HepG2 (cell line): ENCODE measurements around the gene TEDC1. TPM values are rescaled to one million over a fixed set of nuclear protein-coding genes. Genes with fewer than 3 reads are reported as not detected.

ENCODE experiments used
- AKAP8 ChIP-seq: sonication (generic); formaldehyde crosslinking; IDR thresholded peaks from 2 replicates; pipeline ENCODE4 v1.5.1; 2020; ENCODE audit warnings: mild to moderate bottlenecking, missing genetic modification reagents
- ATF4 ChIP-seq, 2 experiments: fragments of 450-650 bp in 1 of 2; sonication (generic) in 1 of 2; formaldehyde crosslinking; IDR thresholded peaks; 2 replicates each; pipeline versions ENCODE4 v1.5.0 to v1.8.0; 2020 to 2022; ENCODE audit warnings: mild to moderate bottlenecking in 1 of 2, missing genetic modification reagents in 1 of 2
- CHCHD3 ChIP-seq: sonication (generic); formaldehyde crosslinking; IDR thresholded peaks from 2 replicates; pipeline ENCODE4 v1.8.0; 2022; ENCODE audit warnings: mild to moderate bottlenecking, missing genetic modification reagents, moderate library complexity
- DMAP1 ChIP-seq: IDR thresholded peaks from 2 replicates; pipeline ENCODE4 v1.6.1; 2016
- GLI4 ChIP-seq: sonication (generic); formaldehyde crosslinking; IDR thresholded peaks from 2 replicates; pipeline ENCODE4 v1.5.1; 2020; ENCODE audit warnings: missing genetic modification reagents, mild to moderate bottlenecking, moderate library complexity, borderline replicate concordance
- HDAC1 ChIP-seq: sonication (generic); formaldehyde crosslinking; IDR thresholded peaks from 2 replicates; pipeline ENCODE4 v1.5.1; 2020; ENCODE audit warnings: mild to moderate bottlenecking, missing genetic modification reagents
- HOXA3 ChIP-seq: sonication (generic); formaldehyde crosslinking; IDR thresholded peaks from 2 replicates; pipeline ENCODE4 v1.5.0; 2020; ENCODE audit warnings: missing genetic modification reagents
- IRX3 ChIP-seq: sonication (generic); formaldehyde crosslinking; IDR thresholded peaks from 2 replicates; pipeline ENCODE4 v1.8.1; 2023; ENCODE audit warnings: mild to moderate bottlenecking, low read depth, missing genetic modification reagents, borderline replicate concordance
- KLF11 ChIP-seq: IDR thresholded peaks from 2 replicates; pipeline ENCODE4 v1.6.1; 2016; ENCODE audit warnings: missing compliant biosample characterization
- LCORL ChIP-seq, 2 experiments: fragments of 450-650 bp in 1 of 2; sonication (generic) in 1 of 2; formaldehyde crosslinking in 1 of 2; IDR thresholded peaks; 2 replicates each; pipeline versions ENCODE4 v1.5.0 to v1.6.1; 2017 to 2020; ENCODE audit warnings: antibody characterized with exemption in 1 of 2, missing genetic modification reagents in 1 of 2
- MBNL3 ChIP-seq: fragments of 250-450 bp; sonication (Bioruptor Pico); conservative IDR thresholded peaks from 2 replicates; pipeline ENCODE4 v1.8.0; 2022; ENCODE audit warnings: mild to moderate bottlenecking, inconsistent platforms
- MTERF4 ChIP-seq: sonication (generic); formaldehyde crosslinking; IDR thresholded peaks from 2 replicates; pipeline ENCODE4 v1.8.0; 2023; ENCODE audit warnings: mild to moderate bottlenecking, missing genetic modification reagents
- MYPOP ChIP-seq: sonication (generic); formaldehyde crosslinking; IDR thresholded peaks from 2 replicates; pipeline ENCODE4 v1.8.1; 2023; ENCODE audit warnings: mild to moderate bottlenecking, moderate library complexity, missing genetic modification reagents
- RARG ChIP-seq: sonication (generic); formaldehyde crosslinking; IDR thresholded peaks from 2 replicates; pipeline ENCODE4 v1.4.0; 2020; ENCODE audit warnings: low read depth, mild to moderate bottlenecking, missing genetic modification reagents
- SAP130 ChIP-seq: IDR thresholded peaks from 2 replicates; pipeline ENCODE4 v1.6.1; 2016; ENCODE audit warnings: low read depth
- SP4 ChIP-seq: sonication (generic); formaldehyde crosslinking; IDR thresholded peaks from 2 replicates; pipeline ENCODE4 v1.8.1; 2023; ENCODE audit warnings: mild to moderate bottlenecking, missing genetic modification reagents
- THAP7 ChIP-seq: sonication (generic); formaldehyde crosslinking; IDR thresholded peaks from 2 replicates; pipeline ENCODE4 v1.8.1; 2023; ENCODE audit warnings: mild to moderate bottlenecking, missing genetic modification reagents
- YY1 ChIP-seq: IDR thresholded peaks from 2 replicates; pipeline ENCODE4 v1.6.1; 2011; ENCODE audit warnings: low read length, low read depth, moderate library complexity, mild to moderate bottlenecking; ENCODE audit not compliant: insufficient read depth, insufficient replicate concordance
- ZBTB3 ChIP-seq: sonication (generic); formaldehyde crosslinking; IDR thresholded peaks from 2 replicates; pipeline ENCODE4 v1.4.0; 2020; ENCODE audit warnings: low read depth, mild to moderate bottlenecking, moderate library complexity, missing genetic modification reagents, borderline replicate concordance
- ZMYM4 ChIP-seq: sonication (generic); formaldehyde crosslinking; IDR thresholded peaks from 2 replicates; pipeline ENCODE4 v1.8.1; 2023; ENCODE audit warnings: mild to moderate bottlenecking, missing genetic modification reagents
- ZNF234 ChIP-seq: sonication (generic); formaldehyde crosslinking; conservative IDR thresholded peaks from 2 replicates; pipeline ENCODE4 v1.5.1; 2020; ENCODE audit warnings: mild to moderate bottlenecking, missing genetic modification reagents
- ZNF564 ChIP-seq: sonication (generic); formaldehyde crosslinking; IDR thresholded peaks from 2 replicates; pipeline ENCODE4 v1.8.1; 2023; ENCODE audit warnings: mild to moderate bottlenecking, missing genetic modification reagents
- ZNF703 ChIP-seq: sonication (generic); formaldehyde crosslinking; IDR thresholded peaks from 2 replicates; pipeline ENCODE4 v1.5.1; 2020; ENCODE audit warnings: missing genetic modification reagents, mild to moderate bottlenecking, moderate library complexity, borderline replicate concordance
- ZNF770 ChIP-seq: sonication (generic); formaldehyde crosslinking; IDR thresholded peaks from 2 replicates; pipeline ENCODE4 v1.5.0; 2020; ENCODE audit warnings: mild to moderate bottlenecking, missing genetic modification reagents
- ZNF775 ChIP-seq: sonication (generic); formaldehyde crosslinking; IDR thresholded peaks from 2 replicates; pipeline ENCODE4 v1.4.0; 2020; ENCODE audit warnings: missing genetic modification reagents, mild to moderate bottlenecking, moderate library complexity, borderline replicate concordance
- polyA plus RNA-seq, 8 experiments: library from polyadenylated mRNA; depleted of rRNA in 3 of 8; stranded (reverse) in 7 of 8; unstranded in 1 of 8; fragments of >200 nt; fragmentation: Illumina TruSeq in 4 of 8; extraction: Trizol in 4 of 8; gene quantifications; 2 replicates each; pipeline versions ENCODE4 v1.2.1 to v1.2.3, GENCODE V29; 2011 to 2016; ENCODE audit warnings: low read depth in 4 of 8, missing spikeins in 1 of 8, mixed read lengths in 1 of 8; ENCODE audit not compliant: insufficient read depth in 1 of 8
- total RNA-seq, 5 experiments: library from RNA; depleted of rRNA; stranded (reverse); fragments of >200 nt; fragmentation: Illumina TruSeq; extraction: Trizol; gene quantifications; 2 replicates each; pipeline ENCODE4 v1.2.3, GENCODE V29; 2016; ENCODE audit warnings: low read depth in 1 of 5

Gene TEDC1
- total and polyA plus RNA-seq, 2 of the 13 experiments (the other 11 are each of a cell fraction or from before 2014, with no cell fraction given) = 5.7 to 27.4 TPM

GRCh38 chr14:105486974-105487448, 4.0 kb upstream of the TEDC1 start (continued):
- TF ChIP-seq DMAP1 (CRISPR knock-in tag) = 0 out of 2 replicates have a peak, but pooled peaks have one; percentile 23
- peak; percentile 27; the same call in 1 of the 2 replicates for TF ChIP-seq MYPOP (CRISPR knock-in tag)
- no peak for TF ChIP-seq KLF11
- peak; percentile 87; the same call in 1 of the 2 replicates for TF ChIP-seq AKAP8 (CRISPR knock-in tag)
- TF ChIP-seq LCORL (IDR thresholded peaks at IDR 0.05) = no peak
- peak; percentile 38; the same call in 1 of the 2 replicates for TF ChIP-seq LCORL (CRISPR knock-in tag; IDR thresholded peaks at IDR 0.05)
- no peak for TF ChIP-seq ATF4 (CRISPR knock-in tag; IDR thresholded peaks at IDR 0.05)
- TF ChIP-seq CHCHD3 = no peak
- no peak for TF ChIP-seq MTERF4 (CRISPR knock-in tag)
- no peak for TF ChIP-seq GLI4
- peak; percentile 32; the same call in 1 of the 2 replicates for TF ChIP-seq SAP130
- TF ChIP-seq THAP7 (CRISPR knock-in tag) = no peak
- peak; percentile 30; the same call in 1 of the 2 replicates for TF ChIP-seq ZNF703 (CRISPR knock-in tag)
- peak; percentile 34 for TF ChIP-seq YY1
- TF ChIP-seq SP4 = peak; percentile 74; the same call in 1 of the 2 replicates
- no peak for TF ChIP-seq RARG (CRISPR knock-in tag)
- 0 out of 2 replicates have a peak, but pooled peaks have one; percentile 74 for TF ChIP-seq ZNF234 (CRISPR knock-in tag)
- no peak for TF ChIP-seq IRX3 (CRISPR knock-in tag)
- no peak for TF ChIP-seq ZNF564 (CRISPR knock-in tag)
- no peak for TF ChIP-seq ZBTB3 (CRISPR knock-in tag)
- TF ChIP-seq ZNF775 (CRISPR knock-in tag) = no peak
- TF ChIP-seq ZNF770 (CRISPR knock-in tag) = no peak
- no peak for TF ChIP-seq MBNL3 (CRISPR knock-in tag)
- TF ChIP-seq ZMYM4 (CRISPR knock-in tag) = peak; percentile 15; the same call in 1 of the 2 replicates
- no peak for TF ChIP-seq HOXA3 (CRISPR knock-in tag)
- no peak for TF ChIP-seq HDAC1 (CRISPR knock-in tag)
